NCI-H2196 (cell line): ENCODE data around the gene ZFAND3.
"Not testable (repeated sequence)": the region's sequence is repeated elsewhere in the genome, so short reads cannot be mapped to it uniquely, and the experiment has no call there.

Source experiments
- DNase-seq: peaks from one replicate; lab custom pipeline; 2025; ENCODE audit not compliant: unreplicated experiment; lab: John Stamatoyannopoulos, UW

The ZFAND3 gene

GRCh38 chr6:37891072-37891471 is 71.5 kb downstream of the ZFAND3 start:
- no peak for DNase-seq

- DNase-seq: no peak
Observed at GRCh38 chr6:37893257-37893656, 73.7 kb downstream of the ZFAND3 start.

GRCh38 chr6:37893734-37894133 is 74.2 kb downstream of the ZFAND3 start:
- not testable (repeated sequence) for DNase-seq

- DNase-seq: no peak
Observed at GRCh38 chr6:37894585-37894984, 75.1 kb downstream of the ZFAND3 start.

- peak; percentile 51 for DNase-seq
Observed at GRCh38 chr6:37897321-37897720, 77.8 kb downstream of the ZFAND3 start.

GRCh38 chr6:37897818-37898515 is 78.4 kb downstream of the ZFAND3 start:
- DNase-seq: no peak

- no peak for DNase-seq
Observed at GRCh38 chr6:37903351-37904340, 84.1 kb downstream of the ZFAND3 start.

GRCh38 chr6:37904590-37904989 is 85.1 kb downstream of the ZFAND3 start:
- DNase-seq: no peak

- no peak for DNase-seq
Observed at GRCh38 chr6:37906121-37906520, 86.6 kb downstream of the ZFAND3 start.

GRCh38 chr6:37910998-37911397 is 91.5 kb downstream of the ZFAND3 start:
- no peak for DNase-seq

GRCh38 chr6:37913210-37913609 is 93.7 kb downstream of the ZFAND3 start:
- DNase-seq: no peak

- DNase-seq: no peak
Observed at GRCh38 chr6:37915463-37915862, 95.9 kb downstream of the ZFAND3 start.

- no peak for DNase-seq
Observed at GRCh38 chr6:37916149-37916548, 96.6 kb downstream of the ZFAND3 start.

- DNase-seq: no peak
Observed at GRCh38 chr6:37916675-37917074, 97.1 kb downstream of the ZFAND3 start.

- DNase-seq: no peak
Observed at GRCh38 chr6:37917566-37917965, 98.0 kb downstream of the ZFAND3 start.

GRCh38 chr6:37919417-37920157 is 100.1 kb downstream of the ZFAND3 start:
- no peak for DNase-seq

GRCh38 chr6:37920667-37921066 is 101.1 kb downstream of the ZFAND3 start:
- no peak for DNase-seq

- DNase-seq: no peak
Observed at GRCh38 chr6:37922563-37922962, 103.0 kb downstream of the ZFAND3 start.

- no peak for DNase-seq
Observed at GRCh38 chr6:37923514-37923913, 104.0 kb downstream of the ZFAND3 start.

- DNase-seq: no peak
Observed at GRCh38 chr6:37926661-37927060, 107.1 kb downstream of the ZFAND3 start.

GRCh38 chr6:37928217-37928616 is 108.7 kb downstream of the ZFAND3 start:
- no peak for DNase-seq
